K562 (cell line): ENCODE data around the gene PKDREJ. TPM values are rescaled to one million over a fixed set of nuclear protein-coding genes. Genes with fewer than 3 reads are reported as not detected.
A peak's percentile ranks its signal among the peaks of the same experiment; 100 is the strongest.

Experiments
- ATAC-seq: fragments of 200-7000 bp; cut with Tn5 transposase; 3 replicates; pipeline ENCODE4 v1.9.1; 2020; ENCODE audit warnings: moderate library complexity
- BruUV-seq: library from RNA; stranded (reverse); fragments of 400-500 nt; replicated peaks from 2 replicates; lab custom pipeline; 2021; lab: Mats Ljungman, UMichigan
- CTCF ChIA-PET: fragments of 300-600 bp; formaldehyde crosslinking; extraction: SDS; loops from one replicate; lab custom pipeline; 2021; ENCODE audit warnings: low intra/inter-chr PET ratio; lab: Yijun Ruan, JAX
- POLR2A ChIA-PET: fragments of 300-600, 350-650 bp; sonication (Branson Sonifier 250); formaldehyde crosslinking; extraction: SDS; loops from one replicate; lab custom pipeline; 2021; ENCODE audit warnings: antibody characterized with exemption, inconsistent platforms; lab: Yijun Ruan, JAX
- DNase-seq, 4 experiments: peaks; one replicate each; pipeline versions ENCODE4 v3.0.0 to v3.0.0-alpha.2; 2011 to 2018; ENCODE audit warnings: low spot score in 3 of 4, mixed read lengths in 3 of 4; ENCODE audit errors: extremely low read depth in 1 of 4
- FAIRE-seq: peaks from 2 replicates; lab custom pipeline; 2011; peaks lifted over from hg19 to GRCh38; lab: Jason Lieb, UNC
- H2AFZ ChIP-seq: 2 replicates; pipeline ENCODE4 v1.6.0; 2011; ENCODE audit warnings: low read depth, low read length, control low read depth, inconsistent platforms
- H3K27ac ChIP-seq: fragments of 200-600 bp; 3 replicates; pipeline ENCODE4 v1.8.0; 2011; ENCODE audit warnings: low read depth, mild to moderate bottlenecking, control low read depth, inconsistent platforms, low read length, moderate library complexity, mixed read lengths; ENCODE audit errors: extremely low read depth
- H3K27me3 ChIP-seq, 2 experiments: fragments of 300-600 bp in 1 of 2; 2 replicates in 1 of 2; 3 replicates in 1 of 2; pipeline versions ENCODE4 v1.6.0 to v1.8.0; 2011; ENCODE audit warnings: inconsistent platforms in 2 of 2, low read length in 2 of 2, mild to moderate bottlenecking in 1 of 2, mixed read lengths in 1 of 2, moderate library complexity in 1 of 2; ENCODE audit not compliant: control insufficient read depth in 2 of 2, insufficient read depth in 2 of 2
- H3K36me3 ChIP-seq: fragments of 300-600 bp; 3 replicates; pipeline ENCODE4 v1.8.0; 2011; ENCODE audit warnings: mild to moderate bottlenecking, low read length, inconsistent platforms; ENCODE audit not compliant: control insufficient read depth, insufficient read depth
- H3K4me1 ChIP-seq, 2 experiments: fragments of 200-600 bp in 1 of 2; replicated peaks in 1 of 2; 2 replicates in 1 of 2; 3 replicates in 1 of 2; pipeline versions ENCODE4 v1.5.1 to v1.8.0; 2011; ENCODE audit warnings: inconsistent platforms in 2 of 2, low read length in 2 of 2, mild to moderate bottlenecking in 1 of 2, mixed read lengths in 1 of 2, moderate library complexity in 1 of 2; ENCODE audit not compliant: control insufficient read depth in 2 of 2, insufficient read depth in 2 of 2
- H3K4me2 ChIP-seq: 2 replicates; pipeline ENCODE4 v1.6.1; 2011; ENCODE audit warnings: low read length, control low read depth, inconsistent platforms, mixed read lengths; ENCODE audit not compliant: insufficient read depth
- H3K4me3 ChIP-seq: fragments of 200-600 bp; sonication (generic), shearing (Covaris generic); 2 replicates; pipeline ENCODE4 v1.5.1; 2016; ENCODE audit warnings: control low read depth, inconsistent platforms
- H3K79me2 ChIP-seq: fragments of 200-600 bp; 3 replicates; pipeline ENCODE4 v1.8.0; 2011; ENCODE audit warnings: low read length, inconsistent platforms; ENCODE audit not compliant: control insufficient read depth, insufficient read depth
- H3K9ac ChIP-seq, 2 experiments: 2 replicates each; pipeline versions ENCODE4 v1.6.0 to v1.6.1; 2011; ENCODE audit warnings: low read depth in 2 of 2, low read length in 2 of 2, control low read depth in 1 of 2, inconsistent platforms in 1 of 2, mild to moderate bottlenecking in 1 of 2, mixed read lengths in 1 of 2; ENCODE audit not compliant: insufficient read depth in 1 of 2
- H3K9me1 ChIP-seq: one replicate; pipeline ENCODE4 v1.6.0; 2011; ENCODE audit warnings: inconsistent platforms, mild to moderate bottlenecking, low read length, moderate library complexity; ENCODE audit not compliant: control insufficient read depth, insufficient read depth
- H3K9me3 ChIP-seq: replicated peaks from 2 replicates; pipeline ENCODE4 v1.5.1; 2011; ENCODE audit warnings: low read depth, low read length, inconsistent platforms; ENCODE audit not compliant: control insufficient read depth, insufficient read depth
- H4K20me1 ChIP-seq: replicated peaks from 2 replicates; pipeline ENCODE4 v1.6.1; 2011; ENCODE audit warnings: low read length, inconsistent platforms, mixed read lengths; ENCODE audit not compliant: control insufficient read depth, insufficient read depth
- CREBBP ChIP-seq: IDR thresholded peaks from one replicate; pipeline ENCODE4 v1.6.1; 2012; ENCODE audit warnings: low read depth, mild to moderate bottlenecking, control low read depth, inconsistent platforms, low read length
- E2F3 ChIP-seq: fragments of 250-450 bp; sonication (Bioruptor Pico); IDR thresholded peaks from 2 replicates; pipeline ENCODE4 v1.4.0; 2020; ENCODE audit warnings: mild to moderate bottlenecking
- EP300 ChIP-seq: IDR thresholded peaks from 2 replicates; pipeline ENCODE4 v1.6.1; 2012; ENCODE audit warnings: low read length, improper control_type of control experiment
- GATAD2B ChIP-seq: fragments of 450-650 bp; IDR thresholded peaks from 2 replicates; pipeline ENCODE4 v1.6.1; 2017; ENCODE audit warnings: mild to moderate bottlenecking, borderline replicate concordance
- HMG20A ChIP-seq: fragments of 450-650 bp; formaldehyde crosslinking; conservative IDR thresholded peaks from 2 replicates; pipeline ENCODE4 v1.4.0; 2020; ENCODE audit warnings: mild to moderate bottlenecking, mixed read lengths
- KDM1A ChIP-seq, 2 experiments: fragments of 450-650 bp; IDR thresholded peaks; 2 replicates each; pipeline ENCODE4 v1.6.1; 2016; ENCODE audit warnings: mild to moderate bottlenecking in 2 of 2
- MYC ChIP-seq, 2 experiments: fragments of 250-450 bp in 1 of 2; sonication (Bioruptor Pico) in 1 of 2; IDR thresholded peaks; 2 replicates each; pipeline versions ENCODE4 v1.5.1 to v1.6.1; 2012 to 2021; ENCODE audit warnings: low read depth in 2 of 2, borderline replicate concordance in 1 of 2, improper control_type of control experiment in 1 of 2, low read length in 1 of 2, mild to moderate bottlenecking in 1 of 2, moderate library complexity in 1 of 2
- NR1H2 ChIP-seq: sonication (generic); formaldehyde crosslinking; IDR thresholded peaks from 2 replicates; pipeline ENCODE4 v1.4.0; 2020; ENCODE audit warnings: mild to moderate bottlenecking, missing genetic modification reagents
- PCBP2 ChIP-seq: fragments of 200-400 bp; formaldehyde crosslinking; IDR thresholded peaks from 2 replicates; pipeline ENCODE4 v1.6.1; 2018; ENCODE audit warnings: low read length, low read depth, mild to moderate bottlenecking, moderate library complexity; ENCODE audit not compliant: poor library complexity, severe bottlenecking
- RAD21 ChIP-seq, 2 experiments: fragments of 250-450 bp in 1 of 2; fragments of 450-650 bp in 1 of 2; sonication (Bioruptor Pico) in 1 of 2; formaldehyde crosslinking in 1 of 2; IDR thresholded peaks in 1 of 2; conservative IDR thresholded peaks in 1 of 2; 2 replicates each; pipeline versions ENCODE4 v1.4.0 to v1.8.0; 2020 to 2022; ENCODE audit warnings: mild to moderate bottlenecking in 2 of 2, moderate library complexity in 1 of 2
- RBM17 ChIP-seq: fragments of 200-400 bp; formaldehyde crosslinking; IDR thresholded peaks from 2 replicates; pipeline ENCODE4 v1.6.1; 2017; ENCODE audit warnings: low read depth, mild to moderate bottlenecking, low read length, borderline replicate concordance
- SRSF1 ChIP-seq: fragments of 200-400 bp; formaldehyde crosslinking; IDR thresholded peaks from 2 replicates; pipeline ENCODE4 v1.6.1; 2017; ENCODE audit warnings: mild to moderate bottlenecking, low read depth, low read length, moderate library complexity
- TAF9B ChIP-seq: fragments of 450-650 bp; IDR thresholded peaks from 2 replicates; pipeline ENCODE4 v1.6.1; 2018; ENCODE audit warnings: mild to moderate bottlenecking; ENCODE audit not compliant: partially characterized antibody
- TCF7L2 ChIP-seq: fragments of 150-350 bp; IDR thresholded peaks from 2 replicates; pipeline ENCODE4 v1.6.1; 2016; ENCODE audit warnings: low read depth, mild to moderate bottlenecking, low read length, moderate library complexity
- ZC3H8 ChIP-seq: fragments of 450-650 bp; IDR thresholded peaks from 2 replicates; pipeline ENCODE4 v1.6.1; 2017
- ZNF174 ChIP-seq: fragments of 250-450 bp; sonication (Bioruptor Pico); IDR thresholded peaks from 2 replicates; pipeline ENCODE4 v1.4.0; 2020; ENCODE audit warnings: mild to moderate bottlenecking
- ZNF444 ChIP-seq: fragments of 250-450 bp; sonication (Bioruptor Pico); IDR thresholded peaks from 2 replicates; pipeline ENCODE4 v1.4.0; 2020; ENCODE audit warnings: mild to moderate bottlenecking, moderate library complexity
- ZNF507 ChIP-seq: conservative IDR thresholded peaks from 2 replicates; pipeline ENCODE4 v1.6.1; 2017; ENCODE audit warnings: missing genetic modification characterization, missing compliant biosample characterization
- WGBS: fragments of 100-300 bp; shearing (Covaris generic); methylation state at CpG from one replicate; pipeline ENCODE4 v1.1.6; 2016; ENCODE audit warnings: low coverage, mixed read lengths; ENCODE audit not compliant: insufficient coverage; ENCODE audit errors: missing lambda C conversion rate; 5-methylcytosine and 5-hydroxymethylcytosine counted together
- in situ Hi-C: fragments of 300-500 bp; cut with MboI; formaldehyde crosslinking; loops from 4 replicates; pipeline ENCODE4 v1.15.0; 2018; ENCODE audit warnings: inconsistent platforms, mixed read lengths
- intact Hi-C: fragments of 100-400 bp; cut with micrococcal nuclease; formaldehyde crosslinking; loops from 2 replicates; pipeline ENCODE4 v1.14.2; 2022
- polyA plus RNA-seq, 8 experiments: library from polyadenylated mRNA; depleted of rRNA in 4 of 8; stranded (reverse) in 5 of 8; unstranded in 3 of 8; fragments of >200 nt; fragmentation: Nextera tagmentation in 2 of 8; fragmentation: Illumina TruSeq in 1 of 8; extraction: Ambion mirVana in 2 of 8; extraction: Trizol in 1 of 8; gene quantifications; 2 replicates each; pipeline versions ENCODE4 v1.2.1 to v1.2.3, GENCODE V29; 2011 to 2014; ENCODE audit warnings: inconsistent platforms in 1 of 8, missing spikeins in 1 of 8
- total RNA-seq, 7 experiments: library from RNA; depleted of rRNA in 6 of 7; stranded (reverse); fragments of >200 nt in 6 of 7; fragmentation: Illumina TruSeq in 2 of 7; extraction: Trizol in 2 of 7; gene quantifications; 2 replicates each; pipeline versions ENCODE4 v1.2.1 to v1.2.3, GENCODE V29; 2011 to 2021; ENCODE audit warnings: low replicate concordance in 1 of 7

The PKDREJ gene
- total and polyA plus RNA-seq, 9 of the 15 experiments (the other 6 are each of a cell fraction or from before 2014, with no cell fraction given): 0.03 TPM; not detected in 8

- FAIRE-seq: no peak
- in situ Hi-C loops: no loop called here
These were observed 9.1 kb upstream of the PKDREJ start for GRCh38 chr22:46272196-46272595.

GRCh38 chr22:46269564-46269963 lies 6.4 kb upstream of the PKDREJ start:
- intact Hi-C loops: no loop called here
- Histone ChIP-seq H3K9me3 (no peaks in the 10 kb centered on the region; the same call in 1 of the 2 replicates), H3K27ac (no peak overlapping the region), H3K4me2 (peak overlapping the region; percentile 84), H3K36me3 (peaks cover 28% of the 10 kb centered on the region; the same call in 2 of the 3 replicates), H3K9me1 (peaks cover 2% of the 10 kb centered on the region), H2AFZ (no peak overlapping the region), H3K79me2 (peaks cover 17% of the 10 kb centered on the region), H3K4me3 (no peak overlapping the region), H4K20me1 (no peaks in the 10 kb centered on the region), H3K9ac (peak overlapping the region in 1 of 2 experiments; percentile 35; a peak in 1 of 4 replicates), H3K4me1 (peaks cover 0 to 24% of the 10 kb centered on the region in 2 experiments; a peak in 4 of 5 replicates), H3K27me3 (no peaks in the 10 kb centered on the region)
- in situ Hi-C loops: no loop called here
- FAIRE-seq (no peak), DNase-seq (no peak), ATAC-seq (no peak)
- TF ChIP-seq E2F3 (CRISPR knock-in tag) (no peak), ZNF174 (no peak), ZC3H8 (no peak), RAD21 (CRISPR knock-in tag; conservative IDR thresholded peaks at IDR 0.05 in 1 of 2, IDR thresholded peaks at IDR 0.05 in 1 of 2) (no peak), TAF9B (no peak), EP300 (no peak), MYC (IDR thresholded peaks at IDR 0.05; ENCODE audit: low read depth, low read length) (no peak), MYC (CRISPR knock-in tag; IDR thresholded peaks at IDR 0.05; ENCODE audit: borderline replicate concordance, low read depth) (no peak), RBM17 (no peak), TCF7L2 (no peak), GATAD2B (no peak), ZNF507 (tag) (no peak), NR1H2 (no peak)
- ChIA-PET POLR2A (interaction anchor here (0.6 to 3.6 kb wide), 7 partner anchors 10 to 312 kb away, joined by 3 to 28 read pairs (median 3); no protein-coding TSS in a partner anchor), CTCF (no interaction called here)
- WGBS: 91% methylated on average over 7 of the region's 11 CpGs
- BruUV-seq: no TSS peak

More at GRCh38 chr22:46272196-46272595, 9.1 kb upstream of the PKDREJ start:
- no peak overlapping the region for H3K9ac ChIP-seq
- ChIA-PET CTCF (no interaction called here), POLR2A (interaction anchor here (0.6 to 0.7 kb wide), 2 partner anchors 21 to 152 kb away, joined by 3 read pairs; no protein-coding TSS in a partner anchor)
- WGBS: 91% methylated on average over 8 of the region's 8 CpGs
- intact Hi-C loops: no loop called here
- TF ChIP-seq PCBP2 (no peak), KDM1A (IDR thresholded peaks at IDR 0.05) (no peak), CREBBP (no peak), ZNF444 (no peak), HMG20A (CRISPR knock-in tag) (no peak), SRSF1 (no peak)
- no peaks in the 10 kb centered on the region for H4K20me1 ChIP-seq
- H3K9me3 ChIP-seq: no peaks in the 10 kb centered on the region
- H2AFZ ChIP-seq: no peak overlapping the region
- DNase-seq (no peak), ATAC-seq (no peak)
- peaks cover 49% of the 10 kb centered on the region; the same call in 2 of the 3 replicates for H3K36me3 ChIP-seq
- no peaks in the 10 kb centered on the region for H3K27me3 ChIP-seq
- no TSS peak for BruUV-seq
- peaks cover 17% of the 10 kb centered on the region for H3K79me2 ChIP-seq
- H3K4me2 ChIP-seq: no peak overlapping the region
- peaks cover 0 to 24% of the 10 kb centered on the region in 2 experiments; a peak in 4 of 5 replicates for H3K4me1 ChIP-seq
- no peak overlapping the region for H3K4me3 ChIP-seq
- H3K27ac ChIP-seq: no peak overlapping the region
- H3K9me1 ChIP-seq: peaks cover 2% of the 10 kb centered on the region
